ENCODE results near the gene SRRM5.
A peak's percentile ranks its signal among the peaks of the same experiment; 100 is the strongest.
"Not testable (repeated sequence)": the region's sequence is repeated elsewhere in the genome, so short reads cannot be mapped to it uniquely, and the experiment has no call there.

SRRM5 gene, protein sequence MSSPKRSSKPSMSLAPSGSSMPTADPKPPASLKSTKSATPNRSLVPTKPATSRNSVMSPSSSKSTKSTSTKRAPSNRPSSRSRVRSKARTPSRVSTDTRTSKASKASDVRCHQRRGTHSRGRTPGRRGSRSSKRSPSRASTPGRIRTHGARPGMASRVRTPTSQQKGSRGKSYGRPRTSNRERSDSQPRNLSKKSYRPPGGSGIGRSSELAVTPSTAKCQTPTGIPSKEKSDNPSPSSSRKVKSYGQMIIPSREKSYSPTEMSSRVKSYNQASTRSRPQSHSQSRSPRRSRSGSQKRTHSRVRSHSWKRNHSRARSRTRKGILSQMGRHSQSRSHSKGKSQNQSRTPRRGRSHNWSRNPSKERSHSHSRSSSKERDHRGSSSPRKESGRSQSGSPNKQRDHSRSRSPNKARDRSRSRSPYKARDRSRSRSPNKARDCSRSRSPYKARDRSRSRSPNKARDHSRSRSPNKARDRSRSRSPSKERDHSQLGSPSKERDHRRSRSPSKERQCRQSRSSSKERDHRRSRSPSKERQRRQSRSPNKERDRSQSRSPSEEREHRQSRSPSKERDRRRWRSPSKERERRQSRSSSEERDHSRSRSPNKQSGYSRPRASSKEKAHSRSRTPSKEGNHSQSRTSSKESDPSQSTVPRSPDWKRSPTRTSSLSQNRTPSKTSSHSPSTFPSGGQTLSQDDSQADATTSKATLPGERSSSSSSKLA

GRCh38 chr19:43611788-43612187 lies at the start of gene SRRM5:
Gene SRRM5 (plus strand): TSS chr19:43612088. CDS start chr19:43612122, 34 bp downstream.
- no peak for ATAC-seq

DNA sequence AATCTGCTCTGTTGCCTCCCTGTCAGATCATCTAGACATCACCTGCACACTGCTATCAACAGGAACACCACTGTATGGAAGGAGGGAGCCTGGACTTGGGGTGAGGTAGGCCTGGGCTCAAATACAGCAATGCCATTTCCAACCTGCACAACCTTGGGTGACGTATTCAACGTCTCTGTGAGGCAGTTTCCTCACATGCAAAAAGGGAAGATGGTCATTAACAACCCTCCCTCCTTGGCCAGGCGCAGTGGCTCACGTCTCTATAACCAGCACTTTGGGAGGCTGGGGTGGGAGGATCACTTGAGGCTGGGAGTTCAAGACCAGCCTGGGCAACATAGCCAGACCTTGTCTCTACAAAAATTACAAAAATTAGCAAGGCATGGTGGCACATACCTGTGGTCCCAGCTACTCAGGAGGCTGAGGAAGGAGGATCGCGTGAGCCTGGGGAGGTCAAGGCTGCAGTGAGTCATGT lies 49.6 kb upstream of the SRRM5 start:
- no peak for ATAC-seq

- peak; percentile 94 to 98 for ATAC-seq
Observed at GRCh38 chr19:43562698-43563241, 49.1 kb upstream of the SRRM5 start.

DNA sequence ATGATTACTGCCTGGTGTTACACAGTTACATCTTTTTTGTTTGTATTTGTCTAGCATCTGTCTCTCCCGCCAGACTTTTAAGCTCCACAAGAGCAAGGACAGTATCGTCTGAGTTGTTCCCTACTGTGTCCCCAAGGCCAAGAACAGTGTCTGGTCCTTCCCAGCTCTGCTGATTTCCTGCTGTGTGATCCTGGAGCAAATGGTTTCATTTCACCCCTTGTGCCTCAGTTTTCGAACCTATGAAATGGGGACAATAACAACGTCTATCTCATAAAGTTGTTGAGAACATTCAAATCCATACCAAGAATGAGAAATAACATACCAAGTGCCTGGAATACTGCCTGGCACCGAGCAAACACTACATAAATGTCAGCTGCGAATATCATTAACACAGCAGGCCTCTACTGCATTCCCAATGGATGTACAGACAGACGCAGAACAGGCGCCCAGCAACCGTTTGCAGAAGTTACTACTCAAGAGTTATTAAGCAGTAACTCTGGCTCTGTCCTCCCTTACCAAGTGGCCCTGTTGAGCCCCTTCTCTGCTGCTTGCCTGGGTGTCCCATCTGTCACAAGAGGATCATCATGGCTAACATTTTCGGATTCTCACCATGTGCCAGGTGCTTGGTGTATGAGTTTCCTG lies 48.0 kb upstream of the SRRM5 start:
- ATAC-seq: no peak

DNA sequence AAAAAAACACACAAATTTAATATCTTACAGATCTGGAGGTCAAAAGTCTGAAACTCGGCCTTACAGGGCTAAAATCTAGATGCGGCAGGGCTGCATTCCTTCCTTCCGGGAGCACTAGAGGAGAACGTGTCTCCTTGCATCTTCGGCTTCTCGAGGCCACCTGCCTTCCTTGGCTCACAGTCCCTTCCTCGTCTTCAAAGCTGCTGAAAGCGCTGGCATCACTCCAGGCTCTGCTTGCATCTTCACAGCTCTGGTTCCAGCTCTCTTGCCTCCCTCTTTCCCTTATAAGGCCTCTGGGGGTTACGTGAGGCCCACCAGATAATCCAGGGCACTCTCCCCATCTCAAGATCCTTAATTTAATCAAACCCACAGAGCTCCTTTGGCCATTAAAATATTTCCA lies 47.1 kb upstream of the SRRM5 start:
- no peak for ATAC-seq

GRCh38 chr19:43569657-43570056 lies 42.2 kb upstream of the SRRM5 start:
- ATAC-seq: no peak

DNA sequence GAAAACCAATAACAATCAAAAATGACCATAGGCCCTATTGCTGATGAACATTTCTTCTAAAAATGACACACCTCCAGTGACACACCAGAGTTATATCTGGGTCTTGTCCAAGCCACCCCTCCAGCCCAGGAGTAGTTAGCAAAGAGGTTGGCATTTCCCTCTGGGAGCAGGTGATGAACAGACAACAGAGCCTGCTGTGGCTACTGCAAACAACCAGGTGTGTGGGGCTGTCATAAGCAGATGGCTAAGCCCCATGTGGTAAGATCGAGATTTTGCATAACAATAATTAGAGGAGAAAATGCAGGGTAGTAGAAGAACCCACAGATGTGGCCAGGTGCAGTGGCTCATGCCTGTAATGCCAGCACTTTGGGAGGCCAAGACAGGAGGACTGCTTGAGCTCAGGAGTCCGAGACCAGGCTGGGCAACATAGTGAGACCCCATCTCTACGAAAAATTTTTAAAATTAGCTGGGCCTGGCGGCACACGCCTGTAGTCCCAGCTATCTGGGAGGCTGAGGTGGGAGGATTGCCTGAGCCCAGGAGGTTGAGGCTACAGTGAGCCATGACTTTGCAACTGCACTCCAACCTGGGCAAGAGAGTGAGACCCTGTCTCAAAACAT lies 41.6 kb upstream of the SRRM5 start:
- ATAC-seq: no peak

DNA sequence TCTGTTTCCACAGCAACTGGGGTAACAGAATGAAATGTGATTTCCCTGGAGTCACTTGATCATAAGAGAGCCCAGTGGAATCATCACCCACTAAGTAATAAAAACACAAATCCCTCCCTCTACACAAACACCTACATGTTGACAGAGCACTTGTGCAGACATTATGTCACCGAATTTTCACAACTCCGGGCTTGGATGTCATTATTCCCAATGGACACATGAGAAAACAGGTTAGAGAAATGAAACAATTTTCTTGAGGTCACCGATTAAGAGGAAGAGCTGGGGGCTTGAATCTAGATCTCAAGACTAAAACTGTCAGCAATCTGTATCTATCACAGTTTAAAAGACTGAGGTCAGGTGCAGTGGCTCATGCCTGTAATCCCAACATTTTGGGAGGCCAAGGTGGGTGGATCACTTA lies 39.7 kb upstream of the SRRM5 start:
- no peak for ATAC-seq

- ATAC-seq: no peak
Observed at GRCh38 chr19:43574424-43575155, 37.3 kb upstream of the SRRM5 start.

- ATAC-seq: peak; percentile 99 to 100
Observed at GRCh38 chr19:43575156-43575950, 36.5 kb upstream of the SRRM5 start, which contains the start of the genes PINLYP and XRCC1. Gene PINLYP (plus strand): TSS chr19:43575801. CDS start chr19:43577192, 1,391 bp downstream. Gene XRCC1 (minus strand): TSS chr19:43575527. CDS start chr19:43575458, 69 bp downstream.

DNA sequence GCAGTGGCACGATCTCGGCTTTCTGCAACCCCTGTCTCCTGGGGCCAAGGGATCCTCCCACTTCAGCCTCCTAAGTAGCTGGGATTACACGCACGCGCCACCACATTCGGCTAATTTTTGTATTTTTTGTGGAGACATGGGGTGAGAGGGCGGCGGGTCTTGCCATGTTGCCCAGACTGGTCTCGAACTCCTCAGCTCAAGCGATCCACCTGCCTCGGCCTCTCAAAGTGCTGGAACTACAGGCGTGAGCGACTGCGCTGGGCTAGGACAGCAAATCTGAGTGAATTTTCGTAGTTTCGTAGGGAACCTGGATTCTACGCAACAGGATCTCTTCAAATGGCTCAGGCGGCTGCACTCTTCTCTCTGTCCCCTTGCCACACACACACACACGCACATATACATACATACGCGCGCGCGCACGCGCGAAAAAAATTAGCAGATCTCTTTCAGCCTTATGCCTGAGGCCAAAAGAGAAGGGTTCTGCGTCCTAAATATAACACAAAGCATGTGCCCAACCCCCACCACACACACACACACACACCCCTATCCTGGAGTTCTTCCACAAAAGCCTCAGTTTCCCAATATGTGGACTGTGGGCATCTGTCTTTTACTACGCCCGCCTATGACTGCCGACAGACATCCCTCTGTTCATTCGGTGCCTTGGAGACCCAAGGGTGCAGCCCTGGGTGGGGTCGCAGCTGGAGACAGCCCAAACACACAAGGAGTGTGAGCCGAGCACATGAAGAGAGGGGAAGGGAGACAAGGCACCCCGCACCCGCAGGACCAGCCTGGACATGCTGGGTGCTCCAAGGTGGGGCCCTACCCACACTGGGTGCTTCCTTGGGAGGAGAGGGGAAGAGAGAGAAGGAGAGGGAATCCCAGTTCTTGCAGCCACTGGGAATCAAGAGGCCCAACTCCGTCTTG lies 35.7 kb upstream of the SRRM5 start:
- no peak for ATAC-seq

- ATAC-seq: no peak
Observed at GRCh38 chr19:43578787-43579186, 33.1 kb upstream of the SRRM5 start.

- no peak for ATAC-seq
Observed at GRCh38 chr19:43581467-43581866, 30.4 kb upstream of the SRRM5 start.

GRCh38 chr19:43582495-43582894 lies 29.4 kb upstream of the SRRM5 start:
- no peak for ATAC-seq

DNA sequence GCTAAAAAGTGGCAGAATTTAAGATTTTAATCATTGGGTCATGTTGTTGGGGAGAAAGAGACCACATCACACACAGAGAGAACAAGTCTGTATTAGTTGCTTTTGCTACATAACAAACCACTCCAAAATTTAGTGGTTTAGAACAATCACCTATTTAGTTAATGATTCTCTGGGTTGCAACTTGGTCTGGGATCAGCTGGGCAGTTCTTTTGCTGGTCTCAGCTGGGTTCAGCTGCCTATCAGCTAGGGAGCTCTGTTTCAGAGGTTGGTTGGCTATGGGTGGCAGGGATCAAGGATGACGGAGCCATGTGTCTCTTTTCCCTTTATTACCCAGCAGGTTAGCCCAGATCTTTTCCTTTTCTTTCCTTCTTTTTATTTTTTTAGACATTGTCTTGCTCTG lies 27.4 kb upstream of the SRRM5 start:
- no peak for ATAC-seq

DNA sequence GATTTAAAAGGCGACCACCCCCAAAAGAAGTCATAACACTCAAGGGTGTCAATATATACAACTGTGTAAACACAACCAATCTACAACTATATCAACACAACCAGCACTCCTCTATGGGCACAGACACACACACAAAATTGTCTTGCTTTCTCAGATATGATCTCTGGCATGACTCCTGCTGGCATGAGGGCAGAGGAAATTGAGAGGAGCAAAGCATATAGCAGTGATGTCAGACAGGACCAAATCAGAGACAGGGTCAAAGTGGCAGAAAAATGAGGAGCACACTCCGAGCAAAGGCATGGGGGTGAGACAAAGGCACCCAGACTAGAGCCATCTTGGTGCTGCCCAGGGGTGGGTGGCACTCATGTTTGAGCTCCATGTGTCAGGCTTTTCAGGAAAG lies 25.5 kb upstream of the SRRM5 start:
- ATAC-seq: no peak

- not testable (repeated sequence) for ATAC-seq
Observed at GRCh38 chr19:43587029-43587428, 24.9 kb upstream of the SRRM5 start.

DNA sequence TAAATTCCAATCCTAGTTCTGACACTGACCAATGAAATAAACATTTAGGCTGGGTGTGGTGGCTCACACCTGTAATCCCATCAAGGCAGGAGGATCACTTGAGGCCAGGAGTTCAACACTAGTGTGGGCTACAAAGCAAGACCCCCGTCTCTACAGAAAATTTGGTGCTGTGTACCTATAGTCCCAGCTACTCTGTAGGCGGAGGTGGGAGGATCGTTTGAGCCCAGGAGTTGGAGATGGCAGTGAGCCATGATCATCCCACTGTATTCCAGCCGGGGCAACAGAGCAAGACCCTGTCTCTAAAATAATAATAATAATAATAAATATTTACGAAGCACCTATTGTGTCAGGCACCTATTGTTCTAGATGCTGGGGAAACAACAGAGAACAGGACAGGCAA lies 22.6 kb upstream of the SRRM5 start:
- no peak for ATAC-seq

DNA sequence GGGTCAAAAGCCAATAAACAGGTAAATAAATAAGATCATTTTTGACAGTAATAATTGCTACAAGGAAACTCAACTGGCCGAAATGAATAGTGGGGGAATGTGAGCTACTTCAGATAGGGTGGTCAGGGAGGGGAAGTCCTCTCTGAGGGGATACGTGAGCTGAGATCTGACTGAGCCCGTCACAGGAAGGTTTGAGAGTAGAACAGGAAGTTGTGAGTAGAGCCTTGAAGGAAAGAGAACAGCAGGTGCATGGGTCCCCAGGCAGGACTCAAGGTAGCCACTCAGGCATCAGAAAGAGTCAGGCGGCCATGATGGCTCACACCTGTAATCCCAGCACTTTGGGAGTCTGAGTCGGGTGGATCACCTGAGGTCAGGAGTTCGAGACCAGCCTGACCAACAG lies 22.2 kb upstream of the SRRM5 start:
- no peak for ATAC-seq

Data from activated CD4-positive, CD25-positive, alpha-beta regulatory T cell treated with anti-CD3 and anti-CD28 coated beads, Interleukin-2, amount 50 U/mL, for 24 hours (primary cell).